ENCODE data around the gene GNAL. TPM values are rescaled to one million over a fixed set of nuclear protein-coding genes. Genes with fewer than 3 reads are reported as not detected.

The GNAL gene
- total RNA-seq, 1 experiment from 2014 or later: 0.15 TPM

DNA sequence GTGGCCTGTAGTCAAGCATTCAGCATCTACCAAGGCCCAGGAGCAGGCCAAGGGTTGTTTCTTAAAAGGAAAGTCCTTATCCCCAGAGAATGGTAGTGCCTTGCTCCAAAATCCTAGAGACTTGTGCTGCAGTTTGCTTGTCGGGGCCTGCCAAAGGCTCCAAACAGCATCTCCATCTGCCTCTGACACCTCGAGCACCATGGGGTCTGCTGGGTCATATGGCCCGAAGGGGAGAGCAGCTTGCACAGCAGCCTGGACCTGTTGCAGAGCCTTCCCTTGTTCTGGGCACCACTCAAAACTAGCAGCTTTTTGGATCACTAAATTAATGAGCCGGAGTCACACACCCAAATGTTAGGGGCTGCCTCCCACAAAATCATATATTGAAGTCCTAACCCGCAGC is 35.7 kb downstream of the GNAL start:
- H3K4me3 ChIP-seq (ENCODE audit: low read length): no peak overlapping the region
- TF ChIP-seq EZH2phosphoT487 (IDR thresholded peaks at IDR 0.05; ENCODE audit: borderline replicate concordance, low read length) (no peak), EZH2 (IDR thresholded peaks at IDR 0.05; ENCODE audit: low read length, unreplicated experiment) (no peak)
- TF ChIP-seq, protein P1, sequence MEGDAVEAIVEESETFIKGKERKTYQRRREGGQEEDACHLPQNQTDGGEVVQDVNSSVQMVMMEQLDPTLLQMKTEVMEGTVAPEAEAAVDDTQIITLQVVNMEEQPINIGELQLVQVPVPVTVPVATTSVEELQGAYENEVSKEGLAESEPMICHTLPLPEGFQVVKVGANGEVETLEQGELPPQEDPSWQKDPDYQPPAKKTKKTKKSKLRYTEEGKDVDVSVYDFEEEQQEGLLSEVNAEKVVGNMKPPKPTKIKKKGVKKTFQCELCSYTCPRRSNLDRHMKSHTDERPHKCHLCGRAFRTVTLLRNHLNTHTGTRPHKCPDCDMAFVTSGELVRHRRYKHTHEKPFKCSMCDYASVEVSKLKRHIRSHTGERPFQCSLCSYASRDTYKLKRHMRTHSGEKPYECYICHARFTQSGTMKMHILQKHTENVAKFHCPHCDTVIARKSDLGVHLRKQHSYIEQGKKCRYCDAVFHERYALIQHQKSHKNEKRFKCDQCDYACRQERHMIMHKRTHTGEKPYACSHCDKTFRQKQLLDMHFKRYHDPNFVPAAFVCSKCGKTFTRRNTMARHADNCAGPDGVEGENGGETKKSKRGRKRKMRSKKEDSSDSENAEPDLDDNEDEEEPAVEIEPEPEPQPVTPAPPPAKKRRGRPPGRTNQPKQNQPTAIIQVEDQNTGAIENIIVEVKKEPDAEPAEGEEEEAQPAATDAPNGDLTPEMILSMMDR (conservative IDR thresholded peaks at IDR 0.05; ENCODE audit: low read depth, low read length): no peak
- DNase-seq (no peak), ATAC-seq (no peak)
- intact Hi-C loops (cut with micrococcal nuclease): loop anchor here (5.0 kb wide), 1 partner anchor 872 kb away; no protein-coding TSS in a partner anchor
- H3K9me2 ChIP-seq (replicated peaks; ENCODE audit: low read length): no peaks in the 10 kb centered on the region
- H3K9me3 ChIP-seq (ENCODE audit: low read length): no peaks in the 10 kb centered on the region
- no peak overlapping the region for H3K9ac ChIP-seq (ENCODE audit: low read length)
- CTCF ChIA-PET: no interaction called here
- H3K36me3 ChIP-seq (ENCODE audit: low read depth, low read length): no peaks in the 10 kb centered on the region
- H3K27ac ChIP-seq (ENCODE audit: low read length): no peak overlapping the region
- POLR2A ChIA-PET (ENCODE audit: unreplicated experiment): no interaction called here
- BruUV-seq (replicated peaks): no TSS peak
- H3F3A ChIP-seq (ENCODE audit: low read length, unreplicated experiment): no peaks in the 10 kb centered on the region
- 0 out of 2 replicates have a peak, but pooled peaks cover 8% of the 10 kb centered on the region for H3K4me1 ChIP-seq (ENCODE audit: insufficient read depth, low read length)
- peaks cover 41% of the 10 kb centered on the region for H3K27me3 ChIP-seq (ENCODE audit: low read length)
- no peak overlapping the region for H2AFZ ChIP-seq (ENCODE audit: low read length)
- no peak overlapping the region for H3K4me2 ChIP-seq (ENCODE audit: low read length)
- no peaks in the 10 kb centered on the region for H3K79me2 ChIP-seq (ENCODE audit: low read length)
- H4K20me1 ChIP-seq (ENCODE audit: low read length): no peaks in the 10 kb centered on the region

DNA sequence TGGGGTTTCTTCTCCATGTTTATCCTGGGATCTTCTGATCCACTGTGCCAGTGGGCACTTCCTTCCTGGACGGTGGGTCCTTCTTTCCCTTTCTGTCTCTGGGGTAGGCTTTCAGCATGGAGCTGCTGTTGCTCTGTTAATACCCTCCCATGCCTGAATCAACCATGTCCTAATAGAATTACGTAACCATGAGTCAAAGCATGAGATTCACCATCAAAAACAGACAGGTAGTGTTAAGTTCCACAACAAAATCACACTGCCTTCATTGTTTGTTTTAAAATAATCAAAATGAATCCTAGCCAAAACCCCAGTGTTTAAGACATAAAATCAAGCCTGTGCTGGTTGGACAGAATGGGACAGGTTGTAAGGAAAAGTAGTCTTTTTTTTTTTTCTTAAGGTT is 37.5 kb downstream of the GNAL start:
- H3K4me2 ChIP-seq (ENCODE audit: low read length): no peak overlapping the region

More for the DNA sequence above, 37.5 kb downstream of the GNAL start:
- no peak overlapping the region for H3K9ac ChIP-seq (ENCODE audit: low read length)
- no peaks in the 10 kb centered on the region for H3K9me2 ChIP-seq (replicated peaks; ENCODE audit: low read length)
- ChIA-PET POLR2A (ENCODE audit: unreplicated experiment) (no interaction called here), CTCF (interaction anchor here (0.6 kb wide), 2 partner anchors 35 to 58 kb away, joined by 3 to 7 read pairs; no protein-coding TSS in a partner anchor)
- peaks cover 42% of the 10 kb centered on the region for H3K27me3 ChIP-seq (ENCODE audit: low read length)
- no TSS peak for BruUV-seq (replicated peaks)
- TF ChIP-seq EZH2 (IDR thresholded peaks at IDR 0.05; ENCODE audit: low read length, unreplicated experiment): no peak
- TF ChIP-seq, protein P1 (conservative IDR thresholded peaks at IDR 0.05; ENCODE audit: low read depth, low read length): no peak
- no peak for TF ChIP-seq EZH2phosphoT487 (IDR thresholded peaks at IDR 0.05; ENCODE audit: borderline replicate concordance, low read length)
- intact Hi-C loops (cut with micrococcal nuclease): loop anchor here (5.0 kb wide), 1 partner anchor 874 kb away; no protein-coding TSS in a partner anchor
- ATAC-seq (peak; percentile 34; the same call in 1 of the 2 replicates), DNase-seq (peak; percentile 42)
- no peaks in the 10 kb centered on the region for H3K36me3 ChIP-seq (ENCODE audit: low read depth, low read length)
- H4K20me1 ChIP-seq (ENCODE audit: low read length): no peaks in the 10 kb centered on the region
- H3K27ac ChIP-seq (ENCODE audit: low read length): no peak overlapping the region
- H3K9me3 ChIP-seq (ENCODE audit: low read length): no peaks in the 10 kb centered on the region
- no peak overlapping the region for H2AFZ ChIP-seq (ENCODE audit: low read length)
- H3F3A ChIP-seq (ENCODE audit: low read length, unreplicated experiment): no peaks in the 10 kb centered on the region
- no peak overlapping the region for H3K4me3 ChIP-seq (ENCODE audit: low read length)
- 0 out of 2 replicates have a peak, but pooled peaks cover 8% of the 10 kb centered on the region for H3K4me1 ChIP-seq (ENCODE audit: insufficient read depth, low read length)
- no peaks in the 10 kb centered on the region for H3K79me2 ChIP-seq (ENCODE audit: low read length)
